Jurkat, Clone E6-1 (cell line): Measurements from ENCODE around the gene ALPG. TPM values are rescaled to one million over a fixed set of nuclear protein-coding genes. Genes with fewer than 3 reads are reported as not detected.
"Not testable (repeated sequence)": the region's sequence is repeated elsewhere in the genome, so short reads cannot be mapped to it uniquely, and the experiment has no call there.

ENCODE experiments used
- DNase-seq: peaks from one replicate; pipeline ENCODE4 v3.0.0-alpha.2; 2011; ENCODE audit warnings: low read depth, low spot score
- H3K4me3 ChIP-seq: 2 replicates; pipeline ENCODE4 v1.5.1; 2011; ENCODE audit warnings: mild to moderate bottlenecking, low read length, control low read depth, moderate library complexity
- polyA plus RNA-seq: library from polyadenylated mRNA; unstranded; fragments of >200 nt; gene quantifications from one replicate; pipeline ENCODE4 v1.2.1, GENCODE V29; 2012; ENCODE audit warnings: missing spikeins; ENCODE audit not compliant: insufficient read length, insufficient read depth

Gene ALPG
- not detected for polyA plus RNA-seq

GRCh38 chr2:232406556-232407310 lies at the start of gene ALPG:
ALPG (plus strand) TSS chr2:232406844; CDS start chr2:232406895, 51 bp downstream.
- H3K4me3 ChIP-seq: no peak within 1 kb of the TSS
- DNase-seq: no peak

GRCh38 chr2:232361646-232362045 lies 45.0 kb upstream of the ALPG start:
- H3K4me3 ChIP-seq: no peak overlapping the region
- no peak for DNase-seq

- no peak overlapping the region for H3K4me3 ChIP-seq
- DNase-seq: peak; percentile 89
These were observed 44.3 kb upstream of the ALPG start for GRCh38 chr2:232362174-232362900.

- peak overlapping the region; percentile 25 for H3K4me3 ChIP-seq
- not testable (repeated sequence) for DNase-seq
These were observed 43.4 kb upstream of the ALPG start for GRCh38 chr2:232363064-232363783.

GRCh38 chr2:232363784-232364615 lies 42.6 kb upstream of the ALPG start:
- H3K4me3 ChIP-seq: peak overlapping the region; percentile 25
- DNase-seq: peak; percentile 74

- H3K4me3 ChIP-seq, DNase-seq: not testable (repeated sequence)
These were observed 41.6 kb upstream of the ALPG start for GRCh38 chr2:232364806-232365594.

- H3K4me3 ChIP-seq: no peak overlapping the region
- no peak for DNase-seq
These were observed 40.9 kb upstream of the ALPG start for GRCh38 chr2:232365621-232366321.

GRCh38 chr2:232366461-232366860 lies 40.2 kb upstream of the ALPG start:
- H3K4me3 ChIP-seq, DNase-seq: not testable (repeated sequence)

- H3K4me3 ChIP-seq: no peak overlapping the region
- no peak for DNase-seq
These were observed 39.6 kb upstream of the ALPG start for GRCh38 chr2:232367016-232367415.

GRCh38 chr2:232367591-232368233 lies 38.9 kb upstream of the ALPG start:
- H3K4me3 ChIP-seq: no peak overlapping the region
- DNase-seq: no peak

- no peak for DNase-seq
- H3K4me3 ChIP-seq: no peak overlapping the region
These were observed 38.3 kb upstream of the ALPG start for GRCh38 chr2:232368311-232368731.

- no peak overlapping the region for H3K4me3 ChIP-seq
- no peak for DNase-seq
These were observed 37.3 kb upstream of the ALPG start for GRCh38 chr2:232369126-232369951.

- peak; percentile 15 for DNase-seq
- H3K4me3 ChIP-seq: not testable (repeated sequence)
These were observed 36.6 kb upstream of the ALPG start for GRCh38 chr2:232370007-232370406.

- H3K4me3 ChIP-seq: no peak overlapping the region
- no peak for DNase-seq
These were observed 34.1 kb upstream of the ALPG start for GRCh38 chr2:232372231-232373208.

GRCh38 chr2:232374356-232374755 lies 32.3 kb upstream of the ALPG start:
- no peak for DNase-seq
- no peak overlapping the region for H3K4me3 ChIP-seq
